HG03060 (cell line): Measurements from ENCODE around the gene CFAP100.

ENCODE experiments used
- ATAC-seq: cut with Tn5 transposase; IDR thresholded peaks from one replicate; pipeline ENCODE4 v1.9.1; 2021; ENCODE audit warnings: low read depth, moderate number of reproducible peaks; ENCODE audit not compliant: unreplicated experiment

Gene CFAP100

DNA sequence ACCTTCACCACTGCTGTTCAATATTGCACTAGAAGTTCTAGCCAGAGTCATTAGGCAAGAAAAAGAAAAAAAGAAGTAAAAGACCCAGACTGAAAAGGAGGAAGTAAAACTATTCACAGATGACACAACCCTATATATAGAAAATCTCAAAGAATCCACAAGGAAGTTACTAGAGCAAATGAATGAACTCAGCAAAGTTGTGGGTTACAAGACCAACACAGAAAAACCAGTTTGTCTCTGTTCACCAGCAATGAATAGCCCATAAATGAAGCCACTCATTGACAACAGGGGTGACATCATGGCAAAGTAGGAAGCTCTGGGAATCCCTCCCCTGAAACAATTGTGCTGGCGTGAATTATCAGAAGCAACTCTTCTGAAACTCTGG is 4.6 kb downstream of the CFAP100 start:
- no peak for ATAC-seq

- no peak for ATAC-seq
Observed at GRCh38 chr3:126399756-126400155, 5.0 kb downstream of the CFAP100 start.

GRCh38 chr3:126401611-126402160 is 7.0 kb downstream of the CFAP100 start:
- ATAC-seq = no peak

DNA sequence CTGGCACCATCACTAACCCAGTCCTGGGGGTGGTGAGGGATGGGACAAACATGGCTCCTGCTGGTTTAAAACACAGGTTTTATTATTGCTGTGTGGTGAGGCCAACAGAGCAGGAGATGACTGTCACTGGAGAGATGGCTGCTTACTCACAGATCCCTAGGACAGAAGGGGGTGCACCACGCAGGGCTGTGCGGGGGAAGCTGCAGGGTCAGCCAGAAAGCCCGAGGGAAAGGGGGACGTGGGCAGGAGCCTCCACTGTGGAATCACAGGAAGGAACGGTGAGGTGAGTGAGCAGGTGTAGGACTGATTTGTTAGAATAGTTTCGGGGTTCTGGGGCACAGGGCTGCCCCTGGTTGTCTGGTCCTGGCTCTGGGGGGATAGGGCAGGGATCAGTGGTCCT is 7.5 kb downstream of the CFAP100 start:
- ATAC-seq = no peak

DNA sequence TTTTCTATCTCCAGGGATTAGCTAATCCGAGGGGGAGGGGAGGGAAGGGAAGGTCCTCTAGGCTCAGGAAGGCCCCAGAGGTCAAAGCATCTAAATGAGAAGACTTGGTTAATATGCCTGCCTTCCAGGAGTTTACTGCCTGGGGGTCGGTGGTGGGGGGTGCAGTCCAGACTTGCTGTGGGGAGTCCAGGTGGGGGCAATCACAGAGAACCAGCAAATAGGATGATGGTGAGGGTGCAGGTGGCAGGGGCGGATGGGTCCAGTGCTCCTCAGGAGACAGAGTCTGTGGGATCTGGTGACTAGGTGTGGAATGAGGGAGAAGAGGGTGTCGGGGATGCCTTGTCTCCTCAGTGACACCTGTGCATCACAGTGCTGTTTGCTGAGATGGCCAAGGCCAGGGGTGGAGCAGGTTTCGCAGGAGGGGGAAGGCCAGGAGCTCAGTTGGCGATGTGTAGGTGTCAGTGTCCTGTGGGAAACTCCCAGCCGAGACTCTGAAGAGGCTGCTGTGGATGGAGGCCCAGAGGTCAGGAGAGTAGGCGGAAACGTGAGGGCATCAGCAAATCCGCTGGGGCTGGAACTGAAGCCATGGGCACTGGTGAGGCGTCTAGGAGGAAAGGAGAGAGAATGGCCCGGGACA is 8.1 kb downstream of the CFAP100 start:
- no peak for ATAC-seq

DNA sequence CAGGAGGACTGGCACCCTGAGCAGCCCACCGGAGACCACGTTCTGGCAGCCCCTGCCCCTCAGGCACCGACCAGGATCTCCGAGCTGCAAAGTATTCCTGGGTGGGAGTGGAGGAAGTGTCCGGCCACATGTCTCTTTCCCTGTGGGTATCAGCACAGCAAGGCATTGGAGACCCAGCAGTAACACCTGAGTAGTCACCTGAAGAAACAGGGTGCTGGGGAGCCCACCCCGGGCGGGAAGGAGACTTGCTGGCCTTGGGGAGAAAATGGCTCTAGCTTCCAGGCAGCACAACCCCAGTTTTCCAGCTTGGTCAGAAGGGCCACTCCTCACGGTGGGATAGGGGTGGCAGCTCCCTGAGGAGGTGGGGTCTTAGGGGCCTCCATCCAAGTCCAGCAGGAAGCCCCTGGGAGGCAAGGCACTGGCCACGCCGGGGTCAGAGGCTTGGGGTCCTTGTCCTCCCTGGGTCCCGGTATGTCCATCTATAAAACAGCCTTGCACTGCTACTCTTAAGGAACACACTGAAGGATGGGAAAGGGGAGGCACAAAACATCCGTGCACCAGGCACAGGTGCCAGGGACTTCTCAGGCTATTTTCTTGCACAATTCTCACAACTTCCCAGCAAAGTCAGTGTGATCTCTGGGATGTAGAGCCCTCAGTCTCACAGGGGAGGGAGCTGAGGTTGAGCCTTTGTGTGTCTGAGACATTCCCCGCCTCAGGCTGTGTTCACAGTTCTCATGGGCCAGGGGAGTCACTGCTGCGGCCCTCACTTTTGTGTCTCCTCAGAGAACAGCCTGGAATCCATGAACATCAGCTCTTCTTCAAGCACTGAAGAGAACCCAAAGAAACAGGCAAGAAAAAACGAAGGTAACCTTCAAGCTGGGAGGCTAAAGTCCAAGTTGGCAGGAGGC is 11.9 kb downstream of the CFAP100 start:
- no peak for ATAC-seq

- ATAC-seq = no peak
Observed at GRCh38 chr3:126407412-126408044, 12.8 kb downstream of the CFAP100 start.

- ATAC-seq = no peak
Observed at GRCh38 chr3:126408099-126408498, 13.4 kb downstream of the CFAP100 start.

DNA sequence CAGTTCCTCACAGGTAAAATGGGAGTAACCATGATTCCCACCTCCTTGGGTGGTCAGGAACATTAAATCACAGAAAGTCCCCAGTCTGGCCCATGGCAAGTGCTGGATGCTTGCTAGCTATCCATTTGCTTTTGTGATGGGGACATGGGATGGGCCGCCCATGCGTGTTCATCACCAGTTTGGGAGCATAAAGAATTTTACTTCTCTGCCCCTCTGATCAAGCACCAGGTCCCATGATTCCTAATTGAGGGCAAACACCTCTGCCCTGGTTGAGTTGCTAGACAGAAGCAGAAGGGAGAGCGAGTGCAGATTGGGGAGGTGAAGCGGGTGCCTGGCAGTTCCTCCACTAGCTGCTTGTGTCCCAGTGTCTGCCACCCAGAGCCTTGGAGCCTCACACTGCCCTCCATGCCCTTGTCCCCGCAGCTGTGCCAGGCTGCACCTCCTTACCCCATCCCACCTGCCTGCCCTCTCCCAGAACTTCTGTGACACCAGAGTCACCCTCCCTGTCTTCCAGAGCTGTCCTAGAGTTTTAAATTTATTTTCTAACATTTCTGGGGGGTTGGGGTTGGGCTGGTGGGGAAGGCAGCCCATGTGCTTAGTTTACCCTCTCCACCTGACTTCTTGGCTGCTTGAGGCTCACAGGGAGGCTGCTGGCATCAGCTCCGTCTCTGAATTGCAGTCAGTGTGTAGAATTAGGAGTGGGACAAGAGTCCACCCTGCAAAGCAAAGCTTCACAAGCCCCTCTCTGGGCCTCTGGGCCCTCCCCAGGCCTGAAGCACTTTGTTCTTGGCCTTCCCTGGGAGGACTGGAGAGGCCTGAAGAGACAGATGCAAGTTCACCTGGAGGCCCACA is 18.4 kb downstream of the CFAP100 start:
- no peak for ATAC-seq

- no peak for ATAC-seq
Observed at GRCh38 chr3:126413693-126414080, 19.0 kb downstream of the CFAP100 start.

DNA sequence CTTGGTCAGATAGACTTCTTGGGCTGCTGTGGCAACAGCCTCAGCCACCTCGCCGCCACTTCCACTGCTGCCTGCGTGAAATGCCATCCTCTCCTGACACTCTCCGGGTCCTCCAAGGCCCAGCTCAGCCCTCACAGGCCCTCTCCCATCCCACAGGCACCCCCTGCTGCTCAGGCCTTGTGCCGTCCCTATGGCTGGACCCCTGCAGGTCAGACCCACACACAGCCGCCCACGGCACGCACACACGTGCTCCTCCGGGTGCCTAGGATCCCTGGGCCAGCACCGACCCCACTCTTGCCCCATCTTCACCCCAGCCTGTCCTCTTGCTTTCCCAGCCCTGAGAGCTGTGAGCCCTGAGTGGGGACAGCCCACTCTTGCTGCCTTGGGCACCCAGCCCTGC is 19.7 kb downstream of the CFAP100 start:
- ATAC-seq = no peak

GRCh38 chr3:126414961-126415660 is 20.4 kb downstream of the CFAP100 start:
- no peak for ATAC-seq

GRCh38 chr3:126415661-126416591 is 21.2 kb downstream of the CFAP100 start:
- ATAC-seq = no peak

DNA sequence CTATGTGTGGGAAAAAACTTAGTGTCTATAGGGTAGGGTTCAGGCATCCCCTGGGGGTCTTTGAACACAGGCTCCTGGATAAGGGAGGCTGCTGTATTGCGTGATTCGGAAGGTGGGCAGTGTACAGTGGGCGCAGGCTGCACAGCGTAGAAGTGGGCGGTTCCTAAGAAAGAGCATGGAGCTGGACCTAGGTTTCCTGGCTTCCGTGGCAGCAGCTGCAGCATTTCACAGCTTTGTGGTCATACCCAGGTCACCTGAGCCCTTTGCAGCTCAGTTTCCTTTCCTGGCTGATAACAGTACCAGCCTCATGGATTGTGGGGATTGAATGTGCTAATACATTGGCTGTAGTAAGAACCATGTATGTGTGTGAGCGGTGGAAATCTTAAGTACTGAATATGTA is 22.2 kb downstream of the CFAP100 start:
- no peak for ATAC-seq

GRCh38 chr3:126417515-126417914 is 22.8 kb downstream of the CFAP100 start:
- ATAC-seq = no peak

GRCh38 chr3:126417981-126418530 is 23.3 kb downstream of the CFAP100 start:
- ATAC-seq = no peak

DNA sequence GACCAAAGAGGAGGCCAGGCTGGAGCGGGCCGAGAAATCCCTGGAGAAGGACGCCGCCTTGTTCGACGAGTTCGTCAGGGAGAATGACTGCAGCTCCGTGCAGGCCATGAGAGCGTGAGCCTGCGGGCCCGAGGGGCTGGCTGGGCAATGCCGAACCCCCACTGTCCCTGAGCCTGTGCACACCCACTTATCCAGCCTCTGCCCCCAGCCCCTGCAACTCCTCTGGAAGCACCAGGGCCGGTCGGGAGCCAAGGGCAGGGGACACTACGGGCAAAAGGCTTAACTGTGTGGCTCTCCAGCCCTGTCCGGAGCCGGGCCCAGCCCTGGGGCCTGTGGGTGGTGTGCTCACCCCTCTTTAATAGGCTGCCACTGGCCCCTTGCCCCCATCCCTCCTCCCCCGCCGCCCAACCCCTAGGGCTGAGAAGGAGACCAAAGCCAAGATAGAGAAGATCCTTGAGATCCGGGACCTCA is 24.0 kb downstream of the CFAP100 start:
- no peak for ATAC-seq

- ATAC-seq = no peak
Observed at GRCh38 chr3:126419151-126419703, 24.5 kb downstream of the CFAP100 start.
